Naive B cell (primary cell): ENCODE results near the gene ZNF326. TPM values are rescaled to one million over a fixed set of nuclear protein-coding genes. Genes with fewer than 3 reads are reported as not detected.
"Not testable (repeated sequence)": the region's sequence is repeated elsewhere in the genome, so short reads cannot be mapped to it uniquely, and the experiment has no call there.

ENCODE experiments used
- ATAC-seq, 2 donors: fragments of 150-1000 bp; cut with Tn5 transposase; 2 replicates each; pipeline ENCODE4 v1.10.0; 2021; ENCODE audit warnings: low read depth in 2 of 2, mild to moderate bottlenecking in 2 of 2, moderate library complexity in 2 of 2
- DNase-seq: peaks from one replicate; pipeline ENCODE4 v3.0.0; 2022
- H3K27ac Mint-ChIP-seq, 6 donors: one replicate each; pipeline ENCODE4 v1.8.0; 2020 to 2022; ENCODE audit warnings: mild to moderate bottlenecking in 6 of 6, mixed read lengths in 6 of 6, moderate library complexity in 5 of 6, inconsistent platforms in 2 of 6
- H3K27me3 Mint-ChIP-seq, 3 donors: one replicate each; pipeline ENCODE4 v1.8.0; 2021 to 2022; ENCODE audit warnings: mixed read lengths in 3 of 3, mild to moderate bottlenecking in 1 of 3
- H3K36me3 Mint-ChIP-seq, 2 donors: one replicate each; pipeline ENCODE4 v1.8.0; 2020 to 2022; ENCODE audit warnings: mixed read lengths in 2 of 2, inconsistent platforms in 1 of 2, mild to moderate bottlenecking in 1 of 2
- H3K4me1 Mint-ChIP-seq, 3 donors: one replicate each; pipeline ENCODE4 v1.8.0; 2020 to 2022; ENCODE audit warnings: mixed read lengths in 3 of 3, inconsistent platforms in 1 of 3, mild to moderate bottlenecking in 1 of 3, moderate library complexity in 1 of 3
- H3K4me3 Mint-ChIP-seq, 8 donors: one replicate each; pipeline ENCODE4 v1.8.0; 2020 to 2022; ENCODE audit warnings: mild to moderate bottlenecking in 8 of 8, mixed read lengths in 8 of 8, moderate library complexity in 8 of 8, inconsistent platforms in 2 of 8
- H3K9me3 Mint-ChIP-seq, 7 donors: one replicate each; pipeline ENCODE4 v1.8.0; 2020 to 2022; ENCODE audit warnings: mixed read lengths in 7 of 7, mild to moderate bottlenecking in 5 of 7, inconsistent platforms in 2 of 7, moderate library complexity in 1 of 7
- polyA plus RNA-seq, 6 donors: library from polyadenylated mRNA; unstranded; fragments of 300-500 nt; fragmentation: Illumina TruSeq; gene quantifications; one replicate each; pipeline ENCODE4 v1.2.3, GENCODE V29; 2021; ENCODE audit warnings: low read depth in 6 of 6

The ZNF326 gene
- polyA plus RNA-seq, 6 donors from 2014 or later: 7.8 to 15.8 (median 12.0) TPM

DNA sequence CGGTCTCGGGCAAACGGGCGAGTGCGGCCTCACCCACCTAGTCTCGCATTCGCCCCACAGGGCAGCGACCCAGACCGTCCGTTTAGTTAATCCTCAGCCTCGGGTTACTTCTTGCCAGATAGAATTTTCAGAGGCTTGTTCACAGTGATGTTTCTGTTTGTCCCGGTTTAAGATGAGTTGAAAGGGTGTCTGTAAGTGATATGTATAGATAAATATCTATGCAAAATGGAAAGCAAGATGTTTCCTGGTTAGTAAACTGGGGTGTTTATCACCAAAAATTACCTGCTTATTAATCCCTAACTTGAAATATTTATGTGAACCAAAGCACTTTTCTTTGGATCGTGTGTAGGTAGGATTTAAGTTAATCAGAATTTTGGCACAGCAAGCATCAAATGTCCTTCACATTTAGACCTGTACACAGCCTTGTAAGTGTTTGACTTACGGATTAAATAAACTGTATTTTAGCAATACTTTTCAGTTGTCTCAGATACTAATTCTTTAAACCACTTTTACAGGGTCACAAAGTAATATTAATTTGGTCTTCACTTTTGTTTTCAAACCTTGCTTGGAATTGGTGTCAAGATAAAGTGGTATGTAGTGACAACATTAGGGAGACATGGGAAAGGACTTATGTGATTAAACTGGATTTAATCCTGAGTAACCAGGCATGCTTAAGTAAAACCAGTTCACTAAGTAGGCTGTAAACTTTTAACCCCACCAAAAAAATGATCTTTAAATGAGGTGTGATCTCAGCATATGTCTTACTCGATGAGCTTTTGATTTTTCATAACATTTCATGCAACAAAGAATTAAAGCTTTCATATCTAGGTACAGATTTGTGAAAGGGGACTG is 914 bp downstream of the ZNF326 start:
- H3K27me3 Mint-ChIP-seq: no peaks in the 10 kb centered on the region
- ATAC-seq (no peak), DNase-seq (no peak)
- peaks cover 29 to 44% (median 39%) of the 10 kb centered on the region in 3 donors for H3K4me1 Mint-ChIP-seq
- H3K9me3 Mint-ChIP-seq: no peaks in the 10 kb centered on the region
- H3K36me3 Mint-ChIP-seq: peaks cover 0 to 5% of the 10 kb centered on the region in 2 donors
- peak overlapping the region; percentile 97 to 99 (median 98) for H3K4me3 Mint-ChIP-seq
- H3K27ac Mint-ChIP-seq: peak overlapping the region; percentile 86 to 99 (median 92)

DNA sequence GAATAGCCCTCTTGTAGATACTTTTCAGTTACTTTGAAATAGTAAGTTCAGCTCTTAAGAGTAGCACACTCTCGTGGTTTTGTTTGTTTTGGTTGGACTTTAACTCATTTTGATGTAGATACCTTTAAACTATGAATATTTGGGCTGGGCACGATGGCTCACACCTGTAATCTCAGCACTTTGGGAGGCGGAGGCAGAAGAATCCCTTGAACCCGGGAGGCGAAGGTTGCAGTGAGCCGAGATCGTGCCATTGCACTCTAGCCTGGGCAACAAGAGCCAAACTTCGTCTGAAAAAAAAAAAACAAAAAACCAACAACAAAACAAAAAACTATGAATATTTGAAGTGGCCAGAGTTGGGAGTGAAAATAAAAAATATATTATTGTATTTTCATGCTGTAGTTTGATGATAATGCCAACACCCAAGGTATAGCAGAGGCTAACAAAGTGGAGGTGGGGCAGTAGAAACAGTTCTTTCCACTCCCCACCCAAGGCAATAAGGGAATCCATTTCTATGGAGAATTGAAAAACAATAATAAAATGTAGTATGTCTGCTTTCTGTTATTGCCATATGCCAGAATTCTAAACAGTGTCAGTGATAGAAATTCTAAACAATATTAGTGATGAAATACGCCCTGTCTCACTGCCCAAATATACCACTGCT is 1.7 kb downstream of the ZNF326 start:
- Mint-ChIP-seq H3K27me3 (no peaks in the 10 kb centered on the region), H3K4me1 (peaks cover 36 to 51% (median 40%) of the 10 kb centered on the region in 3 donors), H3K36me3 (peaks cover 0 to 9% of the 10 kb centered on the region in 2 donors), H3K27ac (peak overlapping the region in 2 of 6 donors; percentile 7 to 51), H3K9me3 (no peaks in the 10 kb centered on the region), H3K4me3 (peak overlapping the region; percentile 78 to 99 (median 98))
- DNase-seq (no peak), ATAC-seq (no peak)

DNA sequence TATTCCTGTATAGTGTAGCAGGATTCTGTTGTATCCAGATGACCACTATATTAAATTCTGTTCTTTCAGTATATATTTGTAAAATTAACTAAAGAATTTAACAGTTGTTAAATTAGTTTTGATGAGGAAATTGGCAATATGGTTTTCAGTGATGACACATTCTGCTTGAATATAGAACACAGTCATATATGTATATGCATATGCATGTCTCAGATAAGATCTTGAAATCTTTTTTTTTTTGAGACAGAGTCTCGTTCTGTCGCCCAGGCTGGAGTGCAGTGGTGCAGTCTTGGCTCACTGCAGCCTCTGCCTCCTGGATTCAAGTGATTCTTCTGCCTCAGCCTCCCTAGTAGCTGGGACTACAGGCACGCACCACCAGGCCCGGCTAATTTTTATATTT is 2.2 kb downstream of the ZNF326 start:
- H3K36me3 Mint-ChIP-seq, H3K27ac Mint-ChIP-seq, ATAC-seq, H3K9me3 Mint-ChIP-seq, H3K27me3 Mint-ChIP-seq, DNase-seq: not testable (repeated sequence)
- H3K4me3 Mint-ChIP-seq: peak overlapping the region in 5 of 8 donors; percentile 68 to 98 (median 97)
- H3K4me1 Mint-ChIP-seq: peaks cover 36 to 52% (median 40%) of the 10 kb centered on the region in 3 donors

DNA sequence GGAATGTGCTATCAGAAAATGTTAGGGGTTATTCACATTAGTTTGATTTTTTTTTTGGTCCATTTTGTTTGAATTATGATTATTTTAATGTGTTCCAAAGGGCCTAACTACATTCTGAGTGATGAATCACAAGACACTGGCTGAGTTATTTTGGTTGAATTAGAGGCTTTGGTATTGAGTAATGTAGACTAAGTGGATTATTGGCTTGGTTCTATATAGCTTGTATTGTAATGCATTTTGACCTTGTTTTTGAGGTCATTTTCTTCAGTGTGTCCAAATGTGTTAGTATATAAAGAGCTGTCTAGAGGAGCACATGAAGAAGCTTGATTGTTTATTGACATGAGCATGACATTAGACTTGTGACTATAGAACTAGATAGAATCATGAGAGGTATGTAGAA is 3.4 kb downstream of the ZNF326 start:
- Mint-ChIP-seq H3K27me3 (no peaks in the 10 kb centered on the region), H3K36me3 (peaks cover 0 to 9% of the 10 kb centered on the region in 2 donors), H3K4me1 (peaks cover 36 to 52% (median 40%) of the 10 kb centered on the region in 3 donors), H3K27ac (peak overlapping the region in 2 of 6 donors; percentile 1 to 18), H3K9me3 (no peaks in the 10 kb centered on the region), H3K4me3 (no peak overlapping the region)
- no peak for ATAC-seq
- DNase-seq: no peak

DNA sequence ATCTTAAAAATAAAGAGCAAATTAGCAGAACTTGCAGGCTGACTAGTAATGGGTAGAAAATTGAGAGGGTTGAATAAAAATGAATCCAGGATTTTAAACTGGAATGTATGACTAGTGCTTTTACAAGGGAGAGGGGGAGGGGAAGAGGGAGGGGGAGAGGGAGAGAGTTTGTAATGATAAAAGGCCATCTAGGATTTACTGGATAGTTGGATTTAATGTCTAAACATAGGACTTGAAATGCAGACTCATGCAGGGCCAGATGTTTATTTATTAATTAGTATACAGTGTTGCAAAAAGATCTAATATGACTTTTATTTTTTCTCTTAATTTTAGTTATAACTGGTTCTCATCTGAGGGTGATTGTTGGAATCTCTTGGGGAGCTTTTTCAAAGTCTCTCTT is 4.3 kb downstream of the ZNF326 start:
- H3K27me3 Mint-ChIP-seq: no peaks in the 10 kb centered on the region
- no peaks in the 10 kb centered on the region for H3K9me3 Mint-ChIP-seq
- no peak overlapping the region for H3K4me3 Mint-ChIP-seq
- H3K27ac Mint-ChIP-seq: no peak overlapping the region
- no peak for DNase-seq
- ATAC-seq: no peak
- H3K4me1 Mint-ChIP-seq: peaks cover 36 to 52% (median 40%) of the 10 kb centered on the region in 3 donors
- H3K36me3 Mint-ChIP-seq: peaks cover 0 to 9% of the 10 kb centered on the region in 2 donors

DNA sequence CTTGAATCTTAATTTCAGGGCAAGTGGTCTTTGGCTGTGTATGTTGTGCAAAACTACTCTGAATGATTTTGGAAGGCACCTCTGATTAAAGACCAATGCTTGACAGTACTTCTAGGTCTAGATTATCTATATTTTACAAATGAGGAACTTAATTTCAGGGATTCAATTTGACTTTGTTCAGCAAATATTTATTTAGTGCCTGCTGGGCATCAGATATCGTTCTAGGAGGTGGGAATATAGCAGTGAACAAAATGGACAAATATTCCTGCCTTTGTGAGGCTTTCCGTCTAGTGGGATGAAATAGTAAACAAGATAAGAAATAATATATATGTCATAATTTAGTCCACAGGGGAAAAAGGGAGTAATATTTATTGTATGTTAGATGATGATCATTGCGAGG is 4.7 kb downstream of the ZNF326 start:
- Mint-ChIP-seq H3K36me3 (peaks cover 0 to 9% of the 10 kb centered on the region in 2 donors), H3K27ac (no peak overlapping the region), H3K9me3 (no peaks in the 10 kb centered on the region), H3K4me3 (no peak overlapping the region), H3K4me1 (peaks cover 36 to 51% (median 40%) of the 10 kb centered on the region in 3 donors), H3K27me3 (no peaks in the 10 kb centered on the region)
- no peak for ATAC-seq
- DNase-seq: no peak

DNA sequence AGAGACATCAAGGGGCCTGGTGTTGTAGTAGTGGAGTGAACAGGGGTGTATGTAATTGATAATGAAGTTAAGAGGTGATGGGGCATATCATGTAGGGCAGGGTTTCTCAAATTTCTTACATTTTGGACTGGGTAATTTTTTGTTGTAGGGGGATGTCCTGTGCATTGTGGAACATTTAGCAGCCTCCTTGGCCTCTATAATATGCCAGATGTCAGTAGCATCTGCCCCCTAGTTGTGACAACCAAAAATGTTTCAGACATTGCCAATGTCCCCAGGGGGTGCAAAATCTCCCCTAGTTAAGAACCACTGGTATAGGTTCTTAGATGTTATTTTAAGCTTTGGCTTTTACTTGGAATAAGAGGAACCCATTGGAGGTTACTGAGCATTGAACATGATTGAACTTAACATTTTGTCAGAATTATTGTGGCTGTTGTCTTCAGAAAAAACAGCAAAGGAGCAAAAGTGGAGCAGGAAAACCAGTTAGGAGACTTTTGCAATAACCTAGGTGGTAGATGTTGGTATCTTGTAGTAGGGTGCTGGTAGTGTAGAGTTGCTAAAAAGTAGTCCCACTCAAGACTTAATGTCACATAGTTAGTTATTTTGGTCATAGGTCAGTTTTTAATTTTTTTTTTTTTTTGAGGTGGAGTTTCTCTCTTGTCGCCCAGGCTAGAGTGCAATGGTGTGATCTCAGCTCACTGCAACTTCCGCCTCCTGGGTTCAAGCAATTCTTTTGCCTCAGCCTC is 6.2 kb downstream of the ZNF326 start:
- ATAC-seq: peak; percentile 85 to 87
- no peak overlapping the region for H3K27ac Mint-ChIP-seq
- peaks cover 33 to 43% (median 39%) of the 10 kb centered on the region in 3 donors for H3K4me1 Mint-ChIP-seq
- H3K9me3 Mint-ChIP-seq: no peaks in the 10 kb centered on the region
- peaks cover 0 to 13% of the 10 kb centered on the region in 2 donors for H3K36me3 Mint-ChIP-seq
- H3K4me3 Mint-ChIP-seq: no peak overlapping the region
- H3K27me3 Mint-ChIP-seq: no peaks in the 10 kb centered on the region
- DNase-seq: no peak

DNA sequence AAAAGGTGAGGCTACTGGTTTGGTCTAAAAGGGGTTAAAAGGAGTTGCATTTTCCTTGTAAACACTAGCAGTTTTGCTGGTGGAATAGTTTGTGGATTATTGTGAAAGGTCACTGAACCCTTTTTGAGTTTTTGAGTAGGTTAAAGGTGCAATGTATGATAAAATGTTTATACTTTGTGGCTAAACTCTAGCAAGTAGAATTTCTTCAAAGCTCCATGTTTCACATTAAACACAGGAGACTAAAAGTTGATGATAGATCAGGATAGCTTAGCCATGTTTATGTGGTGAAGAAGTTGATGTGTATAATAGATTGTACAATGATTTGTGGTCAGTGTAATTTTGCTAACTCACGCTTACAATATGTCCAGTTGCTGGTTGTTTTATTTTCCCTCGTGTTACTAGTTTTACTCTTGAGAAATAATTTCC is 13.1 kb downstream of the ZNF326 start:
- Mint-ChIP-seq H3K27me3 (no peaks in the 10 kb centered on the region), H3K27ac (no peak overlapping the region), H3K9me3 (no peaks in the 10 kb centered on the region), H3K4me3 (no peak overlapping the region), H3K4me1 (peaks cover 0 to 7% (median 6%) of the 10 kb centered on the region in 3 donors), H3K36me3 (peaks cover 11 to 34% of the 10 kb centered on the region in 2 donors)
- ATAC-seq (no peak), DNase-seq (no peak)

DNA sequence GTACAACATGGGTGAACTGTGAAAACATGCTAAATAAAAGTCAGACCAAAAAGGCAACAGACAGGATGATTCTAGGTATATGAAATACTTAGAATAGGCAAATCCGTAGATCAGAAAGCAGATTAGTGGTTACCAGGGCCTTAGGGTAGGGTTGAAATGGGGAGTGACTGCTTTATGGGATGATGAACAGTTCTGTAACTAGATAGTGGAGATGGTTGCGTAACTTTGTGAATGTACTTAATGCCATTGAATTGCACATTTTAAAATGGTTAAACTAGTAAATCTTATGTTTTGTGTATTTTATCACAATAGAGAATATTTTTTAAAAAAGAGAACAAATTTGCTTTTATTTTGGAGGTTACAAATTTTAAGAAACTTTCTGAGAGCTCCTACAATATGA is 17.4 kb downstream of the ZNF326 start:
- H3K27me3 Mint-ChIP-seq: no peaks in the 10 kb centered on the region
- ATAC-seq: no peak
- H3K4me1 Mint-ChIP-seq: peaks cover 0 to 6% (median 2%) of the 10 kb centered on the region in 3 donors
- no peak overlapping the region for H3K4me3 Mint-ChIP-seq
- peaks cover 27 to 41% of the 10 kb centered on the region in 2 donors for H3K36me3 Mint-ChIP-seq
- no peak overlapping the region for H3K27ac Mint-ChIP-seq
- no peaks in the 10 kb centered on the region for H3K9me3 Mint-ChIP-seq
- DNase-seq: no peak

DNA sequence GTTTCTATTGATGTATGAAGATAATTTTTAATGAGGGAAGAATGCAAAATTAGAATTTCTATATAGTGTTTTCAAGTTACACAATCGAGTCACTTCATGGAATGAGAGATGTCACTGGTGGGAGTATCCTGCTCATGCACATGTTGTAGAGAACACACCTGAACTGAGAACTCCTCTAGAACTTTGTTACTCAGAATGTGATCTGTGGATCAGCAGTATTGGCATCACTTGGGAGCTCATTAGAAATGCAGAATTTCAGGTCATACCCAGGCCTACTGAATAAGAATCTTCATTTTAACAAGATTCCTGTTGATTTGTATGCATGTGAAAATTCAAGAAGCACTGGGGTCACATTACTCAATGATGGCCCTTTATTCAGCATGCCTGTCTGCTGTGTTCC is 28.8 kb downstream of the ZNF326 start:
- Mint-ChIP-seq H3K27ac (no peak overlapping the region), H3K36me3 (peaks cover 70 to 78% of the 10 kb centered on the region in 2 donors), H3K4me3 (no peak overlapping the region), H3K9me3 (peaks cover 0 to 24% (median 4%) of the 10 kb centered on the region in 7 donors), H3K4me1 (peaks cover 0 to 4% (median 0%) of the 10 kb centered on the region in 3 donors), H3K27me3 (no peaks in the 10 kb centered on the region)
- DNase-seq: no peak
- ATAC-seq: no peak

DNA sequence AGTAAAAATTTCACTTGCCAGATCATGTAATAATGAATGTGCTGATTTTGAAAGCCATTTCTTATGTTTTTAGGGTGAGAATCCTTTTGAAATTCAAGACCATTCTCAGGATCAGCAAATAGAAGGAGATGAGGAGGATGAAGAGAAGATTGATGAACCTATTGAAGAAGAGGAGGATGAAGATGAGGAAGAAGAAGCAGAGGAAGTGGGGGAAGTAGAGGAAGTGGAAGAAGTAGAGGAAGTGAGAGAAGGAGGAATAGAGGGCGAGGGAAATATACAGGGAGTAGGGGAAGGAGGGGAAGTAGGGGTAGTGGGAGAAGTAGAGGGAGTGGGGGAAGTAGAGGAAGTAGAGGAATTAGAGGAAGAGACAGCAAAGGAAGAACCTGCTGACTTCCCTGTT is 32.4 kb downstream of the ZNF326 start:
- H3K36me3 Mint-ChIP-seq: peaks cover 43 to 47% of the 10 kb centered on the region in 2 donors
- ATAC-seq (no peak), DNase-seq (no peak)
- H3K4me1 Mint-ChIP-seq: peaks cover 0 to 4% (median 0%) of the 10 kb centered on the region in 3 donors
- H3K27ac Mint-ChIP-seq: peak overlapping the region in 3 of 6 donors; percentile 7 to 65 (median 61)
- H3K27me3 Mint-ChIP-seq: no peaks in the 10 kb centered on the region
- H3K4me3 Mint-ChIP-seq: no peak overlapping the region
- H3K9me3 Mint-ChIP-seq: peaks cover 0 to 17% (median 4%) of the 10 kb centered on the region in 7 donors

DNA sequence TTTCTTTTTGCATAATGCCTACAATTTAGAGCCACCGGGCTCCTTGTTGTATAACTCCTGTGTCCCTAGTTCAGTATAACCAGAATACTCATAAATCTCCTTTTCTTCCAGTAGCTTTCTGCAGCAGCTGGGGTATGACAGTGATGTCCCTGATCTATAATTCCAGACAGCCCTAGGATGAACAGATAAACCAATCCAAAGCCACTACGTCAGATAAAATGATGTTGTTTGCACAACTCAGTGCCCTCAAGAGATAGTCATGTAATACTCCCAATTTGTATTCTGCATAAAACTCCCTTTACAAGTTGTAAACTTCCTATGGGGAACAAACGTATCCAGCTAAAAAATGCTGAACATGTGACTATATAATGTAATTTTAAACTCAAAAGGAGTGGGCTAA is 44.7 kb downstream of the ZNF326 start:
- no peaks in the 10 kb centered on the region for H3K27me3 Mint-ChIP-seq
- H3K4me3 Mint-ChIP-seq: no peak overlapping the region
- DNase-seq: no peak
- no peak for ATAC-seq
- no peak overlapping the region for H3K27ac Mint-ChIP-seq
- no peaks in the 10 kb centered on the region for H3K9me3 Mint-ChIP-seq
- H3K36me3 Mint-ChIP-seq: no peaks in the 10 kb centered on the region
- H3K4me1 Mint-ChIP-seq: no peaks in the 10 kb centered on the region

DNA sequence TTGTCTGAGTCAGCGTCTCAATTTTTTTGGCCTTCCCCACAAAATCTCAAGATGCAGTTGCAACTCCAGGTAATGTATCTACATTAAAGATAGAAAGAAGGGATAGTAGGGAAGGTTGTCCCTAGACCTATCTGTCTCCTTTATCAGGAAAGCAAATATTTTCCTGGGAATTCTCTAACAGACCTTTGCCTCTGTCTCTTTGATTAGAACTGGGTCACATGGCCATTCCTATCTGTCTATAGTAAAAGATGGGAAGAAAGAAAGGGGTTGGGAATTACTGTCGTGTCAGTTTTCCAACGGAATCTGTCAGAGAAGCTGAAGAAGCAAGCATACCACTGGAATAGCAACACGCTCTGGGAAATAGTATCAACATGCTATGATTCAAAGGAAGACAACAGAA is 48.7 kb downstream of the ZNF326 start:
- no peak overlapping the region for H3K4me3 Mint-ChIP-seq
- peaks cover 0 to 5% (median 0%) of the 10 kb centered on the region in 3 donors for H3K27me3 Mint-ChIP-seq
- no peaks in the 10 kb centered on the region for H3K4me1 Mint-ChIP-seq
- H3K36me3 Mint-ChIP-seq: no peaks in the 10 kb centered on the region
- ATAC-seq: no peak
- no peak for DNase-seq
- no peaks in the 10 kb centered on the region for H3K9me3 Mint-ChIP-seq
- no peak overlapping the region for H3K27ac Mint-ChIP-seq
